Measurements from ENCODE around the gene AAK1. TPM values are rescaled to one million over a fixed set of nuclear protein-coding genes. Genes with fewer than 3 reads are reported as not detected.
"Not testable (repeated sequence)": the region's sequence is repeated elsewhere in the genome, so short reads cannot be mapped to it uniquely, and the experiment has no call there.

The AAK1 gene
- total RNA-seq, 4 donors from 2014 or later = 44.3 to 85.0 (median 60.3) TPM

- Histone ChIP-seq H3K27ac (no peak overlapping the region), H3K4me1 (peaks cover 0 to 25% (median 1%) of the 10 kb centered on the region in 4 donors)
Observed at GRCh38 chr2:69575926-69576325, 67.6 kb downstream of the AAK1 start.

GRCh38 chr2:69575371-69575770 lies 68.2 kb downstream of the AAK1 start:
- H3K36me3 ChIP-seq, H3K27me3 ChIP-seq, DNase-seq, H3K9me3 ChIP-seq, H3K4me3 ChIP-seq, H3K27ac ChIP-seq: not testable (repeated sequence)
- peaks cover 0 to 28% (median 1%) of the 10 kb centered on the region in 4 donors for H3K4me1 ChIP-seq

More at GRCh38 chr2:69575926-69576325, 67.6 kb downstream of the AAK1 start:
- no peaks in the 10 kb centered on the region for H3K9me3 ChIP-seq
- no peaks in the 10 kb centered on the region for H3K27me3 ChIP-seq
- TF ChIP-seq POLR2A (IDR thresholded peaks at IDR 0.05) (no peak), CTCF (IDR thresholded peaks at IDR 0.05) (no peak)
- no peak overlapping the region for H3K4me3 ChIP-seq
- no peaks in the 10 kb centered on the region for H3K36me3 ChIP-seq
- no peak for DNase-seq

DNA sequence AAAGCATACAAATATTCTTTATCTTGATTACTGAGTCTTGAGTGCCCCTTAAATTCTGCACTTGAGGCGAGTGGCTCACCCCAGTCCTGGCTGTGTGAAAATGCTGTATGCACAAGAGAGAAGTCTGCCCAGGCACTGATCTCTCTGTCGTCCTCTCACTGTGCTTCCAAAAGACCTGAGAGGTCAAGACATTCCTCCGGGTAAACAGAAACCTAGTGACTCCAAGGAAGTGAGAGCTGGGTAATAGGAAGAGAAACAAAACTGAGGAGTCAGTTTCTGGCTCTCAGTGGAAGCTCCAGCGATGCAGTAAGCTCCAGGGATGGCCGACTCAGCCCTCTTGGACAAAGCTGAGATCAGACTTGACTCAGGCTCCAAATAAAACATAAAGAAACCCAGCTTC lies 70.9 kb downstream of the AAK1 start:
- Histone ChIP-seq H3K36me3 (no peaks in the 10 kb centered on the region), H3K9me3 (no peaks in the 10 kb centered on the region), H3K27me3 (no peaks in the 10 kb centered on the region), H3K4me3 (no peak overlapping the region), H3K27ac (no peak overlapping the region), H3K4me1 (peaks cover 0 to 19% (median 1%) of the 10 kb centered on the region in 4 donors)
- no peak for TF ChIP-seq POLR2A (IDR thresholded peaks at IDR 0.05)
- TF ChIP-seq CTCF (IDR thresholded peaks at IDR 0.05) = no peak
- no peak for DNase-seq

- no peaks in the 10 kb centered on the region for H3K9me3 ChIP-seq
- no peak for DNase-seq
- H3K27ac ChIP-seq = no peak overlapping the region
- H3K36me3 ChIP-seq = no peaks in the 10 kb centered on the region
- TF ChIP-seq CTCF (IDR thresholded peaks at IDR 0.05) (no peak), POLR2A (IDR thresholded peaks at IDR 0.05) (no peak)
- H3K4me1 ChIP-seq = peaks cover 0 to 25% (median 1%) of the 10 kb centered on the region in 4 donors
- no peaks in the 10 kb centered on the region for H3K27me3 ChIP-seq
- H3K4me3 ChIP-seq = no peak overlapping the region
Observed at GRCh38 chr2:69571189-69571588, 72.3 kb downstream of the AAK1 start.

DNA sequence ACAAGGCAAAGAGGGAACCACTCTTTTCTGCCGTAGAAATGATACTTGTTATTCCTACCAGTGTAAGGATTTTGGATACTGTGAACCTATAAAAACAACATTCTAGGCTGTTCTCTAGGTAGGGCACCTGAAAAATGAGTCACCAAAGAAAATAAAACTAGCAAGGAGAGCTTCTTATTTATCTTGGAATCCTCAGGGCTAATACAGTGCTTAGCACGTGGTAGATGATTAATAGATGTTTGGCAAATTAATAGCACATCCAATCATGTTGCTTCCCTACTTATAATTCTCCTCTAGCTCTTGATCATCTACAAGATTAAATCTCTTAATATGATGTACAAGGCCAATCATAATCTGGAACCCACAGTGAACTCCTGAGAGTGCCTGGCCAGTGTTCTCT lies 73.1 kb downstream of the AAK1 start:
- no peak for DNase-seq
- peaks cover 0 to 28% (median 1%) of the 10 kb centered on the region in 4 donors for H3K4me1 ChIP-seq
- H3K27ac ChIP-seq = no peak overlapping the region

GRCh38 chr2:69567909-69568300 lies 75.6 kb downstream of the AAK1 start:
- Histone ChIP-seq H3K4me1 (peaks cover 0 to 35% (median 4%) of the 10 kb centered on the region in 4 donors), H3K36me3 (no peaks in the 10 kb centered on the region), H3K27me3 (no peaks in the 10 kb centered on the region), H3K4me3 (no peak overlapping the region), H3K27ac (no peak overlapping the region), H3K9me3 (no peaks in the 10 kb centered on the region)
- no peak for DNase-seq
- TF ChIP-seq POLR2A (IDR thresholded peaks at IDR 0.05) (no peak), CTCF (IDR thresholded peaks at IDR 0.05) (no peak)

More for the DNA sequence above, 73.1 kb downstream of the AAK1 start:
- TF ChIP-seq CTCF (IDR thresholded peaks at IDR 0.05) = no peak
- no peak for TF ChIP-seq POLR2A (IDR thresholded peaks at IDR 0.05)
- Histone ChIP-seq H3K9me3 (no peaks in the 10 kb centered on the region), H3K4me3 (no peak overlapping the region), H3K27me3 (no peaks in the 10 kb centered on the region), H3K36me3 (no peaks in the 10 kb centered on the region)
